ENCODE data around the gene ARSA.

DNA sequence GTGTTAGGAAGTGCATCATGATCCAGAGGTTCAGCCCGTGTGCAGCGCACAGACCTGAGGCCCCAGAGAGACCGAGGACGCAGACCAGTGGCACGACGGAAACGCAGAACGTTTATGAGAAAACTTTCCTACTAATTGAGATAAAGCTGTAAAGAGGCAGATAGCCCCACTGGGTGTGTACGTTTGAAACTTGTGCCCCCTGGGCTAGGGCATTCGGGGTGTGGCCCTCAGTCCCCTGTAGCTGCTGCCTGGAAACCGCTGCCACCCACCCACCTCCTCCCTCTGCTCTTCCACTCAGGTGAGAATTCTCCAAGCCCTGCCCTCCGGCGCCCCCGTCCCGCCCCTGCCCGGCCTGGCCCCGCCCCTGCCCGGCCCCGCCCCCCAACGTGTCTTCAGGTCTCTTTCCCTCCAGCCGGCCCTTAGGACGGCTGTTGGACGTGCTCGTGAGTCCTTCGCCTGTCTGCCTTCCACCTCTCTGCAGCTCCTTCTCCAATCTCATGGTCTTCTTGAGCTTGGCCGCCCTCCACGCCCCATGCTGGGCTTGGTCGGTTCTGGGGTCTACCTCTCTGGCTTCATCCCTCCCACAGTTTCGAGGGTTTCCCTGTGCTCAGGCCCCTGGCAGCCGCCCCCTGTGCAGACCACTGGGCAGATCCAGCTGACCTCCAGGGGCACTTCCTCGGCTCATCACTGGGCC is 15.3 kb downstream of the ARSA start:
- TF ChIP-seq CTCF (IDR thresholded peaks at IDR 0.05; ENCODE audit: low read length) (no peak), EZH2 (IDR thresholded peaks at IDR 0.05; ENCODE audit: borderline replicate concordance, low read length) (no peak)

Data from OCI-LY1 (cell line).